HepG2 (cell line): ENCODE results near the gene ANKRD11. TPM values are rescaled to one million over a fixed set of nuclear protein-coding genes. Genes with fewer than 3 reads are reported as not detected.

Experiments used
- CBX2 ChIP-seq, 2 experiments: fragments of 200-600 bp in 1 of 2; sonication (generic); formaldehyde crosslinking in 1 of 2; IDR thresholded peaks; 2 replicates each; pipeline versions ENCODE4 v1.7.0 to v1.8.1; 2018 to 2022; ENCODE audit warnings: low read depth in 2 of 2, low read length in 1 of 2, mild to moderate bottlenecking in 1 of 2, missing genetic modification reagents in 1 of 2
- FOSL2 ChIP-seq: sonication (generic); formaldehyde crosslinking; IDR thresholded peaks from 2 replicates; pipeline ENCODE4 v1.4.0; 2020; ENCODE audit warnings: missing genetic modification reagents
- HMGA1 ChIP-seq: sonication (generic); formaldehyde crosslinking; conservative IDR thresholded peaks from 2 replicates; pipeline ENCODE4 v1.4.0; 2020; ENCODE audit warnings: missing genetic modification reagents
- ISL2 ChIP-seq: sonication (generic); formaldehyde crosslinking; IDR thresholded peaks from 2 replicates; pipeline ENCODE4 v1.5.0; 2020; ENCODE audit warnings: missing genetic modification reagents
- JDP2 ChIP-seq: sonication (generic); formaldehyde crosslinking; IDR thresholded peaks from 2 replicates; pipeline ENCODE4 v1.8.1; 2022; ENCODE audit warnings: missing genetic modification reagents, borderline replicate concordance
- ZBTB7A ChIP-seq: sonication (generic); formaldehyde crosslinking; IDR thresholded peaks from 2 replicates; pipeline ENCODE4 v1.8.0; 2022; ENCODE audit warnings: mild to moderate bottlenecking, missing genetic modification reagents
- ZNF224 ChIP-seq: sonication (generic); formaldehyde crosslinking; IDR thresholded peaks from 2 replicates; pipeline ENCODE4 v1.5.0; 2020; ENCODE audit warnings: mild to moderate bottlenecking, missing genetic modification reagents
- ZNF350 ChIP-seq: sonication (generic); formaldehyde crosslinking; IDR thresholded peaks from 2 replicates; pipeline ENCODE4 v1.4.0; 2020; ENCODE audit warnings: mild to moderate bottlenecking, low read depth, missing genetic modification reagents, borderline replicate concordance
- ZNF547 ChIP-seq: sonication (generic); formaldehyde crosslinking; IDR thresholded peaks from 2 replicates; pipeline ENCODE4 v1.5.1; 2020; ENCODE audit warnings: mild to moderate bottlenecking, missing genetic modification reagents
- ZNF782 ChIP-seq: sonication (generic); formaldehyde crosslinking; IDR thresholded peaks from 2 replicates; pipeline ENCODE4 v1.4.0; 2020; ENCODE audit warnings: missing genetic modification reagents, mild to moderate bottlenecking, borderline replicate concordance
- polyA plus RNA-seq, 8 experiments: library from polyadenylated mRNA; depleted of rRNA in 3 of 8; stranded (reverse) in 7 of 8; unstranded in 1 of 8; fragments of >200 nt; fragmentation: Illumina TruSeq in 4 of 8; extraction: Trizol in 4 of 8; gene quantifications; 2 replicates each; pipeline versions ENCODE4 v1.2.1 to v1.2.3, GENCODE V29; 2011 to 2016; ENCODE audit warnings: low read depth in 4 of 8, missing spikeins in 1 of 8, mixed read lengths in 1 of 8; ENCODE audit not compliant: insufficient read depth in 1 of 8
- total RNA-seq, 5 experiments: library from RNA; depleted of rRNA; stranded (reverse); fragments of >200 nt; fragmentation: Illumina TruSeq; extraction: Trizol; gene quantifications; 2 replicates each; pipeline ENCODE4 v1.2.3, GENCODE V29; 2016; ENCODE audit warnings: low read depth in 1 of 5
- TF ChIP-seq, protein P1 (sequence below), 2 experiments: sonication (generic) in 1 of 2; formaldehyde crosslinking in 1 of 2; IDR thresholded peaks; 2 replicates each; pipeline versions ENCODE4 v1.4.0 to v1.6.1; 2018 to 2020; ENCODE audit warnings: missing genetic modification reagents in 2 of 2, borderline replicate concordance in 1 of 2, low read depth in 1 of 2, mild to moderate bottlenecking in 1 of 2, missing biosample characterization in 1 of 2
- TF ChIP-seq, protein P2 (sequence below): sonication (generic); formaldehyde crosslinking; IDR thresholded peaks from 2 replicates; pipeline ENCODE4 v1.8.1; 2023; ENCODE audit warnings: mild to moderate bottlenecking, moderate library complexity, missing genetic modification reagents
- TF ChIP-seq, protein P3 (sequence below): sonication (generic); formaldehyde crosslinking; IDR thresholded peaks from 2 replicates; pipeline ENCODE4 v1.4.0; 2020; ENCODE audit warnings: missing genetic modification reagents
- TF ChIP-seq, protein P4 (sequence below): sonication (generic); formaldehyde crosslinking; IDR thresholded peaks from 2 replicates; pipeline ENCODE4 v1.5.0; 2020; ENCODE audit warnings: mild to moderate bottlenecking, missing genetic modification reagents
- TF ChIP-seq, protein P5 (sequence below): sonication (generic); formaldehyde crosslinking; IDR thresholded peaks from 2 replicates; pipeline ENCODE4 v1.9.0; 2021; ENCODE audit warnings: missing genetic modification reagents, borderline replicate concordance

The ANKRD11 gene
- total and polyA plus RNA-seq, 2 of the 13 experiments (the other 11 are each of a cell fraction or from before 2014, with no cell fraction given) = 21.4 to 38.4 TPM

DNA sequence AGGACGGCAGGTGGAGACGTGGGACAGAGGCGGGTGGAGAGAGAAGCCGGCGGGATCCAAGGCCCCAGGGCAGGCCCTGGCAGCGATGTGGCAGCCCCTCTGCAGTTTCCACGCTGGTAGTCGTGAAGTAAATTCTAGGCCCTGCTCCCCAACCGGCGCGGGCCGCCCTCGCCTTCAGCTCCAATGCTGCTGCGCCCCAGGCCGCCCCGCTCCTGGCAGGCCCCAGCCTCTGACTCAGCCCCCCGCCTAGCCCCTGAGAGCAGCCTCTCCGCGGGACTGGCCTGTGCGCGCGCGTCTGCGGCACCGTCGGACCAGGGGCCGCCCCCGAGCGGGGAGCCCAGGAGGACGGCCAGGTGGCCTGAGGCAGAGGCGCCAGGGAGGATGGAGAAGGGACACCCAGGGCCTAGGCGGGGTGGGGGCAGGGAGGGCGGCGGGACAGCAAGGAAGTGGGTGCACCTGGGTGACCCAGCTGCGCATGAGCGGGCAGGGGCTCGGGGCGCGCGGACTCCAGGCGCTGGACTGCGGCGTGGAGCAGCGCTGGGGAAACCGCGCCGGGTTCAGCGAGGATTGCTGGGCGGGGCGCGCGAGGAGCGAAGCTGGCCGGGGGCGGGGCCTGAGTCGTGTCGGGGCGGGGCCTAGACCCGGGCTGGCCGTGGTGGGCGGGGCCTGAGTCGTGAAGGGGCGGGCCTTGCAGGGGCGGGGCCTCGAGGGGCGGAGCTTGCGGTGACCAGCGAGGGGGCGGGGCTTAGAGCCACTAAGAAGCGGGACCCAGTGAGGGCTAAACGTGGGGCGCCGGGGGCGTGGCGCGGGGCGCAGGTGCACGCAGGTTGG, 243.2 kb downstream of the ANKRD11 start (continued):
- TF ChIP-seq, protein P1, sequence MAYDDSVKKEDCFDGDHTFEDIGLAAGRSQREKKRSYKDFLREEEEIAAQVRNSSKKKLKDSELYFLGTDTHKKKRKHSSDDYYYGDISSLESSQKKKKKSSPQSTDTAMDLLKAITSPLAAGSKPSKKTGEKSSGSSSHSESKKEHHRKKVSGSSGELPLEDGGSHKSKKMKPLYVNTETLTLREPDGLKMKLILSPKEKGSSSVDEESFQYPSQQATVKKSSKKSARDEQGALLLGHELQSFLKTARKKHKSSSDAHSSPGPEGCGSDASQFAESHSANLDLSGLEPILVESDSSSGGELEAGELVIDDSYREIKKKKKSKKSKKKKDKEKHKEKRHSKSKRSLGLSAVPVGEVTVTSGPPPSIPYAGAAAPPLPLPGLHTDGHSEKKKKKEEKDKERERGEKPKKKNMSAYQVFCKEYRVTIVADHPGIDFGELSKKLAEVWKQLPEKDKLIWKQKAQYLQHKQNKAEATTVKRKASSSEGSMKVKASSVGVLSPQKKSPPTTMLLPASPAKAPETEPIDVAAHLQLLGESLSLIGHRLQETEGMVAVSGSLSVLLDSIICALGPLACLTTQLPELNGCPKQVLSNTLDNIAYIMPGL (CRISPR knock-in tag; IDR thresholded peaks at IDR 0.05; ENCODE audit: borderline replicate concordance in 1 of 2, low read depth in 1 of 2) = peak; percentile 80 to 91
- TF ChIP-seq ZNF782 (CRISPR knock-in tag) (no peak), CBX2 (IDR thresholded peaks at IDR 0.05; ENCODE audit: low read depth, low read length) (no peak), CBX2 (CRISPR knock-in tag; IDR thresholded peaks at IDR 0.05; ENCODE audit: low read depth) (0 out of 2 replicates have a peak, but pooled peaks have one; percentile 38), ZNF224 (CRISPR knock-in tag) (0 out of 2 replicates have a peak, but pooled peaks have one; percentile 77), ZNF547 (CRISPR knock-in tag) (peak; percentile 90), ZNF350 (peak; percentile 76), ISL2 (CRISPR knock-in tag) (peak; percentile 26; the same call in 1 of the 2 replicates), HMGA1 (no peak), FOSL2 (CRISPR knock-in tag) (peak; percentile 64), JDP2 (peak; percentile 35; the same call in 1 of the 2 replicates), ZBTB7A (CRISPR knock-in tag) (peak; percentile 77)
- TF ChIP-seq, protein P2, sequence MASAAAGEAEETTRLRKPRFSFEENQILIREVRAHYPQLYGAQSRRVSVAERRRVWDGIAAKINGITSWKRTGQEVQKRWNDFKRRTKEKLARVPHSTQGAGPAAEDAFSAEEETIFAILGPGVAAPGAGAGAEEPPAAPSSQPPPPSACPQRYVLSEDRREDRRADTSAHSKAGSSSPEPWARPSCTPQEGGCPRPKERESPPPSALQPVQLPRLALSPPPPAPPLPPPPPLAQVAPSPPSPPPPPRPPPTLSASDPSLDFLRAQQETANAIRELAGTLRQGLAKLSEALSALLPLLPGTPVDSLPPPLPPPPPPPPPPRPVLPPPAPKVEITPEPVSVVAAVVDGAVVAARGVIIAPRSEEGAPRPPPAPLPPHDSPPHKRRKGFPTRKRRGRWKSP (CRISPR knock-in tag) = peak; percentile 96
- TF ChIP-seq, protein P3, sequence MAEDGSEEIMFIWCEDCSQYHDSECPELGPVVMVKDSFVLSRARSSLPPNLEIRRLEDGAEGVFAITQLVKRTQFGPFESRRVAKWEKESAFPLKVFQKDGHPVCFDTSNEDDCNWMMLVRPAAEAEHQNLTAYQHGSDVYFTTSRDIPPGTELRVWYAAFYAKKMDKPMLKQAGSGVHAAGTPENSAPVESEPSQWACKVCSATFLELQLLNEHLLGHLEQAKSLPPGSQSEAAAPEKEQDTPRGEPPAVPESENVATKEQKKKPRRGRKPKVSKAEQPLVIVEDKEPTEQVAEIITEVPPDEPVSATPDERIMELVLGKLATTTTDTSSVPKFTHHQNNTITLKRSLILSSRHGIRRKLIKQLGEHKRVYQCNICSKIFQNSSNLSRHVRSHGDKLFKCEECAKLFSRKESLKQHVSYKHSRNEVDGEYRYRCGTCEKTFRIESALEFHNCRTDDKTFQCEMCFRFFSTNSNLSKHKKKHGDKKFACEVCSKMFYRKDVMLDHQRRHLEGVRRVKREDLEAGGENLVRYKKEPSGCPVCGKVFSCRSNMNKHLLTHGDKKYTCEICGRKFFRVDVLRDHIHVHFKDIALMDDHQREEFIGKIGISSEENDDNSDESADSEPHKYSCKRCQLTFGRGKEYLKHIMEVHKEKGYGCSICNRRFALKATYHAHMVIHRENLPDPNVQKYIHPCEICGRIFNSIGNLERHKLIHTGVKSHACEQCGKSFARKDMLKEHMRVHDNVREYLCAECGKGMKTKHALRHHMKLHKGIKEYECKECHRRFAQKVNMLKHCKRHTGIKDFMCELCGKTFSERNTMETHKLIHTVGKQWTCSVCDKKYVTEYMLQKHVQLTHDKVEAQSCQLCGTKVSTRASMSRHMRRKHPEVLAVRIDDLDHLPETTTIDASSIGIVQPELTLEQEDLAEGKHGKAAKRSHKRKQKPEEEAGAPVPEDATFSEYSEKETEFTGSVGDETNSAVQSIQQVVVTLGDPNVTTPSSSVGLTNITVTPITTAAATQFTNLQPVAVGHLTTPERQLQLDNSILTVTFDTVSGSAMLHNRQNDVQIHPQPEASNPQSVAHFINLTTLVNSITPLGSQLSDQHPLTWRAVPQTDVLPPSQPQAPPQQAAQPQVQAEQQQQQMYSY (CRISPR knock-in tag) = peak; percentile 94
- TF ChIP-seq, protein P4, sequence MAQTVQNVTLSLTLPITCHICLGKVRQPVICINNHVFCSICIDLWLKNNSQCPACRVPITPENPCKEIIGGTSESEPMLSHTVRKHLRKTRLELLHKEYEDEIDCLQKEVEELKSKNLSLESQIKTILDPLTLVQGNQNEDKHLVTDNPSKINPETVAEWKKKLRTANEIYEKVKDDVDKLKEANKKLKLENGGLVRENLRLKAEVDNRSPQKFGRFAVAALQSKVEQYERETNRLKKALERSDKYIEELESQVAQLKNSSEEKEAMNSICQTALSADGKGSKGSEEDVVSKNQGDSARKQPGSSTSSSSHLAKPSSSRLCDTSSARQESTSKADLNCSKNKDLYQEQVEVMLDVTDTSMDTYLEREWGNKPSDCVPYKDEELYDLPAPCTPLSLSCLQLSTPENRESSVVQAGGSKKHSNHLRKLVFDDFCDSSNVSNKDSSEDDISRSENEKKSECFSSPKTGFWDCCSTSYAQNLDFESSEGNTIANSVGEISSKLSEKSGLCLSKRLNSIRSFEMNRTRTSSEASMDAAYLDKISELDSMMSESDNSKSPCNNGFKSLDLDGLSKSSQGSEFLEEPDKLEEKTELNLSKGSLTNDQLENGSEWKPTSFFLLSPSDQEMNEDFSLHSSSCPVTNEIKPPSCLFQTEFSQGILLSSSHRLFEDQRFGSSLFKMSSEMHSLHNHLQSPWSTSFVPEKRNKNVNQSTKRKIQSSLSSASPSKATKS (CRISPR knock-in tag) = no peak
- TF ChIP-seq, protein P5, sequence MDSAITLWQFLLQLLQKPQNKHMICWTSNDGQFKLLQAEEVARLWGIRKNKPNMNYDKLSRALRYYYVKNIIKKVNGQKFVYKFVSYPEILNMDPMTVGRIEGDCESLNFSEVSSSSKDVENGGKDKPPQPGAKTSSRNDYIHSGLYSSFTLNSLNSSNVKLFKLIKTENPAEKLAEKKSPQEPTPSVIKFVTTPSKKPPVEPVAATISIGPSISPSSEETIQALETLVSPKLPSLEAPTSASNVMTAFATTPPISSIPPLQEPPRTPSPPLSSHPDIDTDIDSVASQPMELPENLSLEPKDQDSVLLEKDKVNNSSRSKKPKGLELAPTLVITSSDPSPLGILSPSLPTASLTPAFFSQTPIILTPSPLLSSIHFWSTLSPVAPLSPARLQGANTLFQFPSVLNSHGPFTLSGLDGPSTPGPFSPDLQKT (CRISPR knock-in tag) = no peak
